GM21723 (cell line): ENCODE results near the gene FOXA3.

Source experiments
- ATAC-seq: cut with Tn5 transposase; IDR thresholded peaks from one replicate; pipeline ENCODE4 v1.9.1; 2021; ENCODE audit warnings: mild to moderate bottlenecking, moderate library complexity; ENCODE audit not compliant: unreplicated experiment

Gene FOXA3

GRCh38 chr19:45917421-45918091 lies 53.4 kb downstream of the FOXA3 start:
- no peak for ATAC-seq

GRCh38 chr19:45918721-45919120 lies 54.6 kb downstream of the FOXA3 start:
- ATAC-seq: no peak

- ATAC-seq: no peak
Observed at GRCh38 chr19:45919678-45920077, 55.6 kb downstream of the FOXA3 start.

GRCh38 chr19:45920458-45920857 lies 56.3 kb downstream of the FOXA3 start:
- ATAC-seq: no peak

- ATAC-seq: no peak
Observed at GRCh38 chr19:45922281-45922680, 58.2 kb downstream of the FOXA3 start.
